ENCODE results near the gene TRAF6.

Gene TRAF6

GRCh38 chr11:36441610-36442208 lies 68.4 kb downstream of the TRAF6 start:
- H3K27me3 Mint-ChIP-seq: peaks cover 5% of the 10 kb centered on the region
- peaks cover 6% of the 10 kb centered on the region for H3K36me3 Mint-ChIP-seq (ENCODE audit: low read depth)
- DNase-seq (no peak), ATAC-seq (peak; percentile 96)
- no peaks in the 10 kb centered on the region for H3K9me3 Mint-ChIP-seq
- no peak overlapping the region for H3K4me3 Mint-ChIP-seq
- H3K27ac Mint-ChIP-seq: no peak overlapping the region
- peaks cover 11% of the 10 kb centered on the region for H3K4me1 Mint-ChIP-seq

GRCh38 chr11:36438126-36438525 lies 71.9 kb downstream of the TRAF6 start:
- ATAC-seq: no peak
- peaks cover 6% of the 10 kb centered on the region for H3K36me3 Mint-ChIP-seq (ENCODE audit: low read depth)
- H3K27ac Mint-ChIP-seq: no peak overlapping the region
- H3K27me3 Mint-ChIP-seq: peaks cover 7% of the 10 kb centered on the region
- DNase-seq: no peak
- peaks cover 15% of the 10 kb centered on the region for H3K4me1 Mint-ChIP-seq
- no peaks in the 10 kb centered on the region for H3K9me3 Mint-ChIP-seq
- no peak overlapping the region for H3K4me3 Mint-ChIP-seq

- DNase-seq (no peak), ATAC-seq (no peak)
- H3K27ac Mint-ChIP-seq: no peak overlapping the region
- no peaks in the 10 kb centered on the region for H3K9me3 Mint-ChIP-seq
- no peak overlapping the region for H3K4me3 Mint-ChIP-seq
- H3K36me3 Mint-ChIP-seq (ENCODE audit: low read depth): peaks cover 6% of the 10 kb centered on the region
- H3K27me3 Mint-ChIP-seq: peaks cover 7% of the 10 kb centered on the region
- peaks cover 17% of the 10 kb centered on the region for H3K4me1 Mint-ChIP-seq
Observed at GRCh38 chr11:36437413-36437812, 72.7 kb downstream of the TRAF6 start.

Data from activated naive CD8-positive, alpha-beta T cell treated with anti-CD3 and anti-CD28 coated beads, Interleukin-2, amount 50 U/mL, for 24 hours (primary cell).